ENCODE data around the gene OSMR.

- no peak for TF ChIP-seq ZFX (IDR thresholded peaks at IDR 0.05; ENCODE audit: borderline replicate concordance)
- no peak for TF ChIP-seq CTCF (IDR thresholded peaks at IDR 0.05)
Observed at GRCh38 chr5:38866362-38867031, 20.7 kb downstream of the OSMR start.
